ENCODE results near the gene AMBRA1. TPM values are rescaled to one million over a fixed set of nuclear protein-coding genes. Genes with fewer than 3 reads are reported as not detected.

AMBRA1 gene
- total and polyA plus RNA-seq, 2 of the 8 experiments (the other 6 are each of a cell fraction or from before 2014, with no cell fraction given): 14.2 to 37.4 TPM

DNA sequence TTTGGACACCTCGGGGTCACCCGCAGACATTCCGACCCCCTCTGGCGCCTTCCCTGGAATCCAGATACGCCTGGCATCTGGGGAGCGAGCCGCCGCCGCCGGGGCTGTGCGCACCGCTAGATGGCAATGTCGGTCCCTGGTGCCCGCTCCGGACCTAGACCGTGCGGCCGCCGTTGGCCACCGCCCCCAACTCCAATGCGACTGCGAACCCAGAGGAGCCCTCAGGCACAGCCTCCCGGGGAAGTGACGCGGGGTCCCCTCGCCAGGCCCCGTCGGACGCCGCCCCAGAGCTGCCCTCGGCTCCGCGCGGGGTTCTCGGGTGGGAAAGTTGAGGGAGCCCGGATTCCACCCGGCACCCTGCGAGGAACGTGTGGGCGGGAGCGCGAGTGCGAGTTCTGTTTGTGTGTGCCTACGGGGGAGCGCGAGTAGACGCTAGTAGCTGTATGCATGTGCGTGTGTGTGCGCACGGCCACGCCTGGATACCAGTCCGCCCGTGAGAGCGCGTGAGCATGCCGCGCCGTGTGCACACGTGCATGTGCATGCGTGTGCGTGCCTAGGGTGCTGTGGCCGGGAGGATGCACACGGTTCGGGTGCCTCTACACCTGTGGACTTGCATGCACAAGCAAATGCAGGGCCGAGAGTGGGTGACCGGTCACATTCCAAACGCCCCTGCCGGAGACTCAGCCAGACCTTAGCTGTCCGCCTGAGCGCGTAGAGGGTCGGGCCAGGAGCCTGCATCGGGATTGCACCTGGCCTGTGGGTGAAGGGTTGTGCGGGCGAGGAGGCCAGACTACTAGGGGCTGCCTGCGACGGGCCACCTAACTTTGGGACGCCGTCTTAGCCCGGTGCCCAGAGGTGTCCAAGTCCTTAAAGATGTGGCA lies 204.1 kb downstream of the AMBRA1 start (continued):
- TF ChIP-seq RAD21 (IDR thresholded peaks at IDR 0.05 in 1 of 2, conservative IDR thresholded peaks at IDR 0.05 in 1 of 2; ENCODE audit: low read depth in 2 of 2, low read length in 2 of 2): peak; percentile 84 to 87
- TF ChIP-seq CREB1 (IDR thresholded peaks at IDR 0.05): no peak; the same call in 1 of the 2 replicates
- no peak for TF ChIP-seq SIRT6 (IDR thresholded peaks at IDR 0.05; ENCODE audit: low read length)
- TF ChIP-seq TAF7 (optimal IDR thresholded peaks at IDR 0.05; ENCODE audit: borderline replicate concordance, low read depth, low read length): no peak
- 0 out of 2 replicates have a peak, but pooled peaks have one; percentile 48 for TF ChIP-seq RXRA (IDR thresholded peaks at IDR 0.05; ENCODE audit: insufficient read depth, low read depth, low read length)
- no peak for TF ChIP-seq SRF (IDR thresholded peaks at IDR 0.05; ENCODE audit: low read depth, low read length)
- no peak for TF ChIP-seq CHD1 (IDR thresholded peaks at IDR 0.05; ENCODE audit: low read depth, low read length)
- TF ChIP-seq, protein P1, sequence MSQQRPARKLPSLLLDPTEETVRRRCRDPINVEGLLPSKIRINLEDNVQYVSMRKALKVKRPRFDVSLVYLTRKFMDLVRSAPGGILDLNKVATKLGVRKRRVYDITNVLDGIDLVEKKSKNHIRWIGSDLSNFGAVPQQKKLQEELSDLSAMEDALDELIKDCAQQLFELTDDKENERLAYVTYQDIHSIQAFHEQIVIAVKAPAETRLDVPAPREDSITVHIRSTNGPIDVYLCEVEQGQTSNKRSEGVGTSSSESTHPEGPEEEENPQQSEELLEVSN (IDR thresholded peaks at IDR 0.05): 0 out of 2 replicates have a peak, but pooled peaks have one; percentile 15
- TF ChIP-seq CTBP2 (IDR thresholded peaks at IDR 0.05; ENCODE audit: borderline replicate concordance, insufficient read depth, insufficient read length, low read length): no peak
- TF ChIP-seq SP2 (IDR thresholded peaks at IDR 0.05; ENCODE audit: low read length): no peak
- TF ChIP-seq CBX8 (IDR thresholded peaks at IDR 0.05; ENCODE audit: borderline replicate concordance, low read depth, low read length): no peak

All from H1 (cell line).